Measurements from ENCODE around the gene RXRA. TPM values are rescaled to one million over a fixed set of nuclear protein-coding genes. Genes with fewer than 3 reads are reported as not detected.

RXRA gene
- total and polyA plus RNA-seq, 2 of the 4 experiments (the other 2 are of a cell fraction) = 7.5 to 17.9 TPM

DNA sequence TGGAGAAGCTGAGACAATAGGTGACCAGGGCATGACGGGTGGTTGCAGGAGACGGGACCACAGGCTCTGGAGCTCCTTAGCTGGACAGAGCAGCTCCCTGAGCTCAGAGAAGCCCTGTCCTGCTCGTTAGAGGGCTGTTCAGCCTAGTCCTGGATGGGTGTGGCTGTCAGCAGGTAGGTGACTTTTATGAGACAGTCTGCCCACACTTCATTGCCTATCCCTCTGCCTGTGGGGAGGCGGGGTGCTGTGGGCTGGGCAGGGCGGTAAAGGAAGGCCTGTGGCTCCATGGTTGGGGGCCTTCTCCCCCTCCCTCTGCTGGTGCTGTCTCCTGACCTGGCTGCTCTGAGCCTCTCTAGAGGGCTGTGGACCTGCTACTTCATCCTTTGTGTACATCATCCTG is 134.6 kb downstream of the RXRA start:
- H4K91ac ChIP-seq (ENCODE audit: insufficient read depth, low read depth, low read length) = no peak overlapping the region
- H3K36me3 ChIP-seq (ENCODE audit: control insufficient read depth, insufficient read depth, low read length) = no peaks in the 10 kb centered on the region
- POLR2A ChIA-PET (ENCODE audit: unreplicated experiment) = no interaction called here
- H2AK5ac ChIP-seq (ENCODE audit: low read depth, low read length) = peak overlapping the region; percentile 15; the same call in 1 of the 2 replicates
- no peak overlapping the region for H3K56ac ChIP-seq (ENCODE audit: extremely low read depth, insufficient read depth, low read length)
- no peak overlapping the region for H2AFZ ChIP-seq (replicated peaks; ENCODE audit: low read length, poor library complexity)
- no peak overlapping the region for H3K23ac ChIP-seq (ENCODE audit: low read depth, low read length)
- DNase-seq = no peak
- H3K27ac ChIP-seq (ENCODE audit: insufficient read depth, low read length) = no peak overlapping the region
- no peaks in the 10 kb centered on the region for H4K20me1 ChIP-seq (ENCODE audit: insufficient read depth, low read length)
- in situ Hi-C loops (cut with MboI; ENCODE audit: low sequenced_read_pairs) (no loop called here), dilution Hi-C loops (cut with HindIII; ENCODE audit: low sequenced_read_pairs, unreplicated experiment) (no loop called here), intact Hi-C loops (cut with micrococcal nuclease) (no loop called here)
- H3K4ac ChIP-seq (ENCODE audit: low read depth, low read length) = no peak overlapping the region
- CTCF ChIA-PET = no interaction called here
- H3K4me3 ChIP-seq (ENCODE audit: insufficient read depth, low read depth, low read length) = no peak overlapping the region
- H2BK120ac ChIP-seq (ENCODE audit: low read depth, low read length) = no peak overlapping the region
- H3K18ac ChIP-seq (ENCODE audit: low read depth, low read length) = no peak overlapping the region
- H2BK5ac ChIP-seq (ENCODE audit: low read depth, low read length, poor library complexity, severe bottlenecking) = no peak overlapping the region
- no TSS peak for BruUV-seq (replicated peaks)
- H2AK9ac ChIP-seq (replicated peaks; ENCODE audit: low read depth, low read length, poor library complexity) = no peak overlapping the region
- H3K27me3 ChIP-seq (ENCODE audit: control insufficient read depth, insufficient read depth, low read length) = no peaks in the 10 kb centered on the region
- H3K79me1 ChIP-seq (ENCODE audit: low read depth in 1 of 2, low read length in 2 of 2) = peaks cover 0 to 15% of the 10 kb centered on the region in 2 experiments; a peak in 1 of 4 replicates
- H3K9ac ChIP-seq (ENCODE audit: low read depth, low read length) = no peak overlapping the region
- no peak overlapping the region for H3K4me2 ChIP-seq (ENCODE audit: low read depth, low read length)
- peaks cover 24% of the 10 kb centered on the region for H3K4me1 ChIP-seq (ENCODE audit: control insufficient read depth, insufficient read depth, low read length)
- WGBS, 2 experiments (ENCODE audit: extremely low coverage in 2 of 2, insufficient read length in 1 of 2) = 94% methylated on average over 2 of the region's 5 CpGs; no CpG with 5 or more reads in 1 of the 2 experiments
- no peak overlapping the region for H3K14ac ChIP-seq (replicated peaks; ENCODE audit: low read depth, low read length)
- H2BK20ac ChIP-seq (ENCODE audit: low read depth, low read length) = no peak overlapping the region
- no peak overlapping the region for H2BK15ac ChIP-seq (ENCODE audit: low read depth, low read length)
- ATAC-seq (ENCODE audit: low read depth) = no peak
- no peak overlapping the region for H4K8ac ChIP-seq (ENCODE audit: low read depth in 2 of 2, low read length in 2 of 2)
- TF ChIP-seq MAFK (IDR thresholded peaks at IDR 0.05; ENCODE audit: low read depth, low read length) = no peak
- no peak for TF ChIP-seq MXI1 (IDR thresholded peaks at IDR 0.05; ENCODE audit: borderline replicate concordance, low read depth, low read length)
- no peak for TF ChIP-seq CHD1 (IDR thresholded peaks at IDR 0.05; ENCODE audit: low read depth, low read length)
- TF ChIP-seq RAD21 (IDR thresholded peaks at IDR 0.05; ENCODE audit: low read length) = no peak
- TF ChIP-seq FOS (IDR thresholded peaks at IDR 0.05; ENCODE audit: low read depth, low read length) = no peak
- no peak for TF ChIP-seq MAZ (IDR thresholded peaks at IDR 0.05; ENCODE audit: borderline replicate concordance, low read depth, low read length)
- TF ChIP-seq, protein P1, sequence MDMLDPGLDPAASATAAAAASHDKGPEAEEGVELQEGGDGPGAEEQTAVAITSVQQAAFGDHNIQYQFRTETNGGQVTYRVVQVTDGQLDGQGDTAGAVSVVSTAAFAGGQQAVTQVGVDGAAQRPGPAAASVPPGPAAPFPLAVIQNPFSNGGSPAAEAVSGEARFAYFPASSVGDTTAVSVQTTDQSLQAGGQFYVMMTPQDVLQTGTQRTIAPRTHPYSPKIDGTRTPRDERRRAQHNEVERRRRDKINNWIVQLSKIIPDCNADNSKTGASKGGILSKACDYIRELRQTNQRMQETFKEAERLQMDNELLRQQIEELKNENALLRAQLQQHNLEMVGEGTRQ (IDR thresholded peaks at IDR 0.05; ENCODE audit: low read depth, low read length) = no peak
- no peak for TF ChIP-seq SMC3 (IDR thresholded peaks at IDR 0.05; ENCODE audit: low read depth, low read length)
- no peak for TF ChIP-seq RCOR1 (IDR thresholded peaks at IDR 0.05; ENCODE audit: insufficient replicate concordance, low read length)
- TF ChIP-seq CEBPB (IDR thresholded peaks at IDR 0.05; ENCODE audit: low read depth, low read length) = no peak
- H4K5ac ChIP-seq (ENCODE audit: low read depth, low read length) = no peak overlapping the region
- H3K9me3 ChIP-seq (ENCODE audit: control insufficient read depth, insufficient read depth, low read length) = peaks cover 5% of the 10 kb centered on the region; the same call in 1 of the 2 replicates
- H3K9me1 ChIP-seq (ENCODE audit: insufficient read depth, low read length) = peaks cover 11% of the 10 kb centered on the region
